H54 (cell line): ENCODE data around the gene DRD2.
A peak's percentile ranks its signal among the peaks of the same experiment; 100 is the strongest.

Experiments
- DNase-seq: peaks from one replicate; pipeline ENCODE4 v3.0.0; 2011; ENCODE audit warnings: low spot score, mixed read lengths; ENCODE audit not compliant: insufficient read length
- FAIRE-seq: peaks from 3 replicates; lab custom pipeline; 2011; peaks lifted over from hg19 to GRCh38; lab: Jason Lieb, UNC
- POLR2A ChIP-seq: IDR thresholded peaks from 2 replicates; pipeline ENCODE4 v1.6.1; 2011; ENCODE audit warnings: low read depth, mild to moderate bottlenecking, low read length

DRD2 gene

DNA sequence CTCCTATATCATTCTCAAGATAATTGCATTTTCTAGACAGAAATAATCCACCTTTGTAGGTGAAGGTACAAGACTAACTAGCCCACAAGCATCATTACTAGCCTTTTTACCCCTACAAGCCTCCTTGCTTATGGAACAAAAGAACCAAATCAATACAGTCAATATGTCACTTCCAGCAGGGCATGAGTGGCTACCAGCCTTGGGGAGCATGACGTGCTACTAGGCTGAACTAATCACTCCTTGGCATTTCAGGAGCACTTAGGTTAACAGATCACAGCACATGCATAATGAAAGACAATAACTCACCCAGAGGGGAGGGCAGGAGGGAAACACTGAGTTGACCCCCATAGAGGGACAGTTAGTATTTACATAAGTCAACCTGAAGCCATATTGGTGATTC lies 2.7 kb downstream of the DRD2 start:
- FAIRE-seq (no peak), DNase-seq (no peak)

GRCh38 chr11:113470233-113470632 lies 5.0 kb downstream of the DRD2 start:
- no peak for FAIRE-seq
- TF ChIP-seq POLR2A, result no peak
- DNase-seq, result no peak

More for the DNA sequence above, 2.7 kb downstream of the DRD2 start:
- no peak for TF ChIP-seq POLR2A

DNA sequence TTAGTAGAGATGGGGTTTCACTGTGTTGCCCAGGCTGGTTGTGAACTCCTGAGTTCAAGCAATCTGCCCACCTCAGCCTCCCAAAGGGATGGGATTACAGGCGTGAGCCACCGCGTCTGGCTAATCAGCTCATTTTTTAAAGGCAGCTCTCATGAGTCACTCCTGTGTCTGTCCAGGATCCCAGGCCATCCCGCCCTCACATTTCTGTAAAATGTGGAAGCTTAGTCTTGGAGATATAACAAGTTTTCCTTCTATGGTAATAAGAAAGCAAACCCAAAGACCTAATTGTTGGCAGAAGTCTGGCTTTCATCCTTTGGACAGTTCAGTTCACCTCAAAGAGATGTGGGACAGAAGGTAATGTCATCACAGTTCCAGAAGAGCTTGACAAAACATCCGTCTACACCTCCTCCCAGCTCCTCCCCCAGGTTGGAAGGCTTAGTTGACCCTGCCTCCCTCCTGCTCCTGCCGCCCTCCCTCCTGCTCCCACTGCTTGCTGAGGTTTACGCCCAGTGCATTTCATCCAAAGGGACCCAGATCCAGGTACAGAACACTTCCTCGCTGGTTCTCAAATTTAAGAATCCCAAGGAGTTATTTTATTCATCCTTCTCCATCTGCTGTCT lies 6.4 kb downstream of the DRD2 start:
- no peak for FAIRE-seq
- TF ChIP-seq POLR2A, result no peak

DNA sequence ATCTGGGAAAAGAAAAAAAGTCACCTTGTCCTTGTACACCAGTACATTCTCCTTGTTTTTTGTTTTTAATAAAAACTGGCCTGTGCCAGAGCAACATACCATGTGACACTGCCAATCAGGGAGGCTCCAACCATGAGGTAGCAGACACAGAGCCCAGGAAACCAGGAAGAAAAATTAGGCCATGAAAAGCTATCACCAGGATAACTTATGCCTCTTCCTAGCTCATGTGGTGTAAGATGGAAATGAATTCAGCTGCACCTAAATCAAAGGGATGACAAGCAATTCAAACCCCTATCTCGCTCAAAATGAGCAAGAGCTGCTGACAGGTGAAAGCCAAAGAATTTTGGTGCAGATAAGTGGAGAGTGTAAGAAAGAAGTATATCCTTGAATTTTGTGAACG lies 7.7 kb downstream of the DRD2 start:
- DNase-seq, result no peak
- TF ChIP-seq POLR2A, result no peak
- no peak for FAIRE-seq

More for the DNA sequence above, 6.4 kb downstream of the DRD2 start:
- no peak for DNase-seq

- no peak for FAIRE-seq
- DNase-seq, result no peak
- no peak for TF ChIP-seq POLR2A
These were observed 9.4 kb downstream of the DRD2 start for GRCh38 chr11:113465786-113466185.

DNA sequence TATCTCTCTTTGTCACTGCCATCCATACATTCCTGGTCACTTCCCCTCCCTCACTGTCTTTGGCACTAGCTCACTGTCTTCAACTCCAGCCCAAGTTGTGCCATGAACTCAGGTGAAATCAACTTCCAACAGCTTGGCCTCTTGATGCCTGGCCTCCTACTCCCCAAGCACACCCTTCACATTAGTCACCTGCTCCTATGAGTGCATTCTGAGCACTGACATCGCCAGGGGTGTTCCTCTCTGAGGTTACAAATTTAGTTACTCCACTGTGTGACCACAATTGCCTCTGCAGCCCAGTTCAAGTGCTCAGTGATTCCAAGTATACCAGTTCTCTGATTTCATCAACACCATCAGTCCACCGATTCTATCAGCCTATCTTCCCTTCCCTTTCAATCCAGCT lies 10.8 kb downstream of the DRD2 start:
- FAIRE-seq (no peak), DNase-seq (no peak)
- TF ChIP-seq POLR2A, result no peak

DNA sequence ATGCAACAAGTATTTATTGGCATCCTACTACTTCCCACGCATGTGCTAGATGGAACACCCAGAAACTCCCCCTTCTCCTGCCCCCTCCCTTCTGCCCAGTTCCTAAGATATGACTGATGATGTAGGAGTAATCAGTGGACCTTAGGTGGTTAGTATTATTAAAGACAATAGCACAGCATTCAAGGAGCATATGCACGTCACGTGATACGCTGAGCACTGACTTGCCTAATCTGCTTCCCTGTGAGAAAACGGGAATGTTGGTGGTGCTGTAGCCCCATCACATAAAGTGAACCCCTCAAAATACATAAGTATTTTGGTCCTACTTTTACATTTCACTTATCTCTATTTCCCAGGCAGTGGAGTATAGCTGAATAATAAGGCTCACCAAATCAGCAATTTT lies 12.4 kb downstream of the DRD2 start:
- no peak for FAIRE-seq
- TF ChIP-seq POLR2A, result no peak
- no peak for DNase-seq

- FAIRE-seq (no peak), DNase-seq (no peak)
- TF ChIP-seq POLR2A, result no peak
These were observed 13.6 kb downstream of the DRD2 start for GRCh38 chr11:113461639-113462038.

GRCh38 chr11:113460469-113460868 lies 14.7 kb downstream of the DRD2 start:
- no peak for TF ChIP-seq POLR2A
- FAIRE-seq (no peak), DNase-seq (no peak)

DNA sequence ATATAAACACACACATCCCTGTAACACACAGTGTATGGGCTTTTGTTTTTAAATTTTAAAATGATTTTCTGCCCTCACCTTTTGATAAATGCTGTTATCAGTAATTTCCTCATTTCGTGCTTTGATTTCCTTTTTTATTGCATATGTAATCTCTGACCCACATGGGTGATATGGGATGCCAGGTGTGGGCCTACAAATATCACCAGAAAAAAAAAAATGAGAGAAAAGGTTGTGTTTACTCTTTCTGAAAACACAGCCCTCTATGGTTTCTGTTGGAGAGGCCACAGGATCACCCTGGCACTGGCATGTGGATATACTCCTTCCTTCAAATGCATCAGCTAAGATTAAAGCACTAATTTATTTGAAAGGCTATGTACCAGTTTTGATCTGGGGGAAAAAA lies 17.0 kb downstream of the DRD2 start:
- TF ChIP-seq POLR2A, result no peak
- DNase-seq (no peak), FAIRE-seq (no peak)

DNA sequence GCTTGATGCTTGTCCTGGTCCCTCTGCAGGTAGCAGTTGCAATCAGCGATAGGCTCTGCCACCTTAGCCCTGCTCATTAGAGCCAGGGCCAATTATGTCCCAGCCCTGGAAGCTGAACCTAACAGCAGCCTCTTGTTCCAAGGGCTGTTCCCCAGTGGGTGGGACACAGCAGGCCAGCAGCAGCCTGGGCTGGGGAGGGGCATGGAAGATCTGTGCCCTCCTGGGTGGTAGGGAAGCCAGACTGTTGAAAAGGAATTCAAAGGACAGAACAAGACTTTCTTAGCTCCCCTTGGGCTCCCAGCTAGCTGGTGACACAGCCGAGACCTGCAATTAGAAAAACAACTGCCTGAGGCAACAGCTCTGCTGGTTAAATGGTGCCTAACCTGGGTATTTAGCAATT lies 17.4 kb downstream of the DRD2 start:
- FAIRE-seq, result no peak
- no peak for TF ChIP-seq POLR2A
- DNase-seq, result no peak

DNA sequence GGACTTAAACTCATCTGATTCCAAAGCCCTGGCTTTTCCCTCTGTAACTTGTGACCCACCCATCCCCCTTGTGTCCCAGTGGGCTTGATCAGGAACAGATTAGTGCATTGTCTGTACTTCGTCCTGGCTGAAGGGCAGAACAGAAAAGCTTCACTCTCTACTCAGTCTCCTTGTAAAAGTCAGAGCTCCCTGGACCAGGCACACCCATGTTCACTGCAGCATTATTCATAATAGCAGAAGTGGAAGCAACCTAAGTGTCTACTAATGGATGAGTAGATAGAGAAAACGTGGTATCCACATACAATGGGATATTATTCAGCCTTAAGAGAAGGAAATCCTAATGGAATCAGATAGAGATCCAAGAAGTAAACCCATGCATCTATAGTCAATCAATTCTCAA lies 20.7 kb downstream of the DRD2 start:
- TF ChIP-seq POLR2A, result no peak
- DNase-seq, result no peak
- no peak for FAIRE-seq

GRCh38 chr11:113449743-113450142 lies 25.5 kb downstream of the DRD2 start:
- FAIRE-seq (no peak), DNase-seq (no peak)
- TF ChIP-seq POLR2A, result no peak

GRCh38 chr11:113448316-113448677 lies 26.9 kb downstream of the DRD2 start:
- peak; percentile 28 for DNase-seq
- FAIRE-seq, result no peak
- TF ChIP-seq POLR2A, result no peak

- FAIRE-seq (peak; percentile 85), DNase-seq (peak; percentile 55)
- TF ChIP-seq POLR2A, result no peak
These were observed 27.4 kb downstream of the DRD2 start for GRCh38 chr11:113447621-113448315.
